Measurements from ENCODE around the gene OR6C65. TPM values are rescaled to one million over a fixed set of nuclear protein-coding genes. Genes with fewer than 3 reads are reported as not detected.
"Not testable (repeated sequence)": the region's sequence is repeated elsewhere in the genome, so short reads cannot be mapped to it uniquely, and the experiment has no call there.

OR6C65 gene
- not detected for total RNA-seq

- ATAC-seq (replicated peaks in 1 of 2) (no peak), DNase-seq (no peak)
- Mint-ChIP-seq H3K27ac (no peak within 1 kb of the TSS), H3K27me3 (ENCODE audit: low read depth) (peaks cover 20% of the 10 kb centered on the region), H3K4me1 (ENCODE audit: low read depth) (no peaks in the 10 kb centered on the region), H3K9me3 (no peaks in the 10 kb centered on the region), H3K36me3 (ENCODE audit: insufficient read depth in 2 of 2) (no peaks in the 10 kb centered on the region), H3K4me3 (no peak within 1 kb of the TSS)
Observed at GRCh38 chr12:55400229-55400628, at the start of gene OR6C65. Gene OR6C65, plus strand, starts transcription at chr12:55400529. Its CDS starts 0 bp downstream, at chr12:55400529.

GRCh38 chr12:55355338-55355737 is 45.0 kb upstream of the OR6C65 start:
- peaks cover 14% of the 10 kb centered on the region for H3K27me3 Mint-ChIP-seq (ENCODE audit: low read depth)
- H3K9me3 Mint-ChIP-seq; H3K27ac Mint-ChIP-seq; DNase-seq; H3K4me3 Mint-ChIP-seq; H3K4me1 Mint-ChIP-seq (ENCODE audit: low read depth); ATAC-seq (replicated peaks in 1 of 2); H3K36me3 Mint-ChIP-seq (ENCODE audit: insufficient read depth in 2 of 2): not testable (repeated sequence)

GRCh38 chr12:55362675-55363074 is 37.7 kb upstream of the OR6C65 start, which contains the start of gene OR6C75:
Gene OR6C75, plus strand, starts transcription at chr12:55362975. Its CDS starts 2,136 bp downstream, at chr12:55365111.
- H3K9me3 Mint-ChIP-seq, result peaks cover 2% of the 10 kb centered on the region in 2 donors

GRCh38 chr12:55365086-55365485 is 35.2 kb upstream of the OR6C65 start:
- H3K27ac Mint-ChIP-seq, result no peak overlapping the region
- no peak for DNase-seq
- peaks cover 8% of the 10 kb centered on the region for H3K27me3 Mint-ChIP-seq (ENCODE audit: low read depth)
- no peaks in the 10 kb centered on the region for H3K36me3 Mint-ChIP-seq (ENCODE audit: insufficient read depth in 2 of 2)
- H3K9me3 Mint-ChIP-seq, result no peaks in the 10 kb centered on the region
- no peak for ATAC-seq (replicated peaks in 1 of 2)
- H3K4me1 Mint-ChIP-seq (ENCODE audit: low read depth), result no peaks in the 10 kb centered on the region
- H3K4me3 Mint-ChIP-seq, result no peak overlapping the region

More at GRCh38 chr12:55362675-55363074, 37.7 kb upstream of the OR6C65 start, which contains the start of gene OR6C75:
- DNase-seq (no peak), ATAC-seq (replicated peaks in 1 of 2) (no peak)
- no peak within 1 kb of the TSS for H3K27ac Mint-ChIP-seq
- peaks cover 8% of the 10 kb centered on the region for H3K27me3 Mint-ChIP-seq (ENCODE audit: low read depth)
- H3K4me3 Mint-ChIP-seq, result no peak within 1 kb of the TSS
- no peaks in the 10 kb centered on the region for H3K36me3 Mint-ChIP-seq (ENCODE audit: insufficient read depth in 2 of 2)
- H3K4me1 Mint-ChIP-seq (ENCODE audit: low read depth), result no peaks in the 10 kb centered on the region

- Mint-ChIP-seq H3K9me3 (no peaks in the 10 kb centered on the region), H3K4me3 (no peak overlapping the region), H3K4me1 (ENCODE audit: low read depth) (no peaks in the 10 kb centered on the region), H3K27ac (no peak overlapping the region), H3K36me3 (ENCODE audit: insufficient read depth in 2 of 2) (no peaks in the 10 kb centered on the region), H3K27me3 (ENCODE audit: low read depth) (peaks cover 6% of the 10 kb centered on the region)
- ATAC-seq (replicated peaks in 1 of 2) (no peak), DNase-seq (no peak)
Observed at GRCh38 chr12:55372521-55372920, 27.8 kb upstream of the OR6C65 start.

GRCh38 chr12:55385891-55386290 is 14.4 kb upstream of the OR6C65 start:
- DNase-seq (no peak), ATAC-seq (replicated peaks in 1 of 2) (no peak)
- Mint-ChIP-seq H3K27ac (no peak overlapping the region), H3K4me3 (no peak overlapping the region), H3K36me3 (ENCODE audit: insufficient read depth in 2 of 2) (no peaks in the 10 kb centered on the region), H3K9me3 (no peaks in the 10 kb centered on the region), H3K27me3 (ENCODE audit: low read depth) (peaks cover 6% of the 10 kb centered on the region), H3K4me1 (ENCODE audit: low read depth) (no peaks in the 10 kb centered on the region)

GRCh38 chr12:55392032-55392795 is 8.1 kb upstream of the OR6C65 start:
- Mint-ChIP-seq H3K4me1 (ENCODE audit: low read depth) (no peaks in the 10 kb centered on the region), H3K4me3 (no peak overlapping the region), H3K27me3 (ENCODE audit: low read depth) (no peaks in the 10 kb centered on the region), H3K9me3 (no peaks in the 10 kb centered on the region), H3K27ac (no peak overlapping the region), H3K36me3 (ENCODE audit: insufficient read depth in 2 of 2) (no peaks in the 10 kb centered on the region)
- ATAC-seq (replicated peaks in 1 of 2) (no peak), DNase-seq (no peak)

- no peaks in the 10 kb centered on the region for H3K9me3 Mint-ChIP-seq
- no peaks in the 10 kb centered on the region for H3K36me3 Mint-ChIP-seq (ENCODE audit: insufficient read depth in 2 of 2)
- ATAC-seq (replicated peaks in 1 of 2), result no peak
- H3K27ac Mint-ChIP-seq, result no peak overlapping the region
- no peak overlapping the region for H3K4me3 Mint-ChIP-seq
- peaks cover 20% of the 10 kb centered on the region for H3K27me3 Mint-ChIP-seq (ENCODE audit: low read depth)
- DNase-seq, result no peak
- H3K4me1 Mint-ChIP-seq (ENCODE audit: low read depth), result no peaks in the 10 kb centered on the region
Observed at GRCh38 chr12:55396326-55396725, 4.0 kb upstream of the OR6C65 start.

- DNase-seq, result no peak
- Mint-ChIP-seq H3K4me3 (no peak overlapping the region), H3K4me1 (ENCODE audit: low read depth) (no peaks in the 10 kb centered on the region), H3K27ac (no peak overlapping the region), H3K9me3 (peaks cover 2 to 3% of the 10 kb centered on the region in 2 donors), H3K36me3 (ENCODE audit: insufficient read depth in 2 of 2) (no peaks in the 10 kb centered on the region), H3K27me3 (ENCODE audit: low read depth) (peaks cover 5% of the 10 kb centered on the region)
- ATAC-seq (replicated peaks in 1 of 2), result no peak
Observed at GRCh38 chr12:55407866-55408265, 7.5 kb downstream of the OR6C65 start.

GRCh38 chr12:55409133-55409532 is 8.8 kb downstream of the OR6C65 start:
- not testable (repeated sequence) for H3K9me3 Mint-ChIP-seq; H3K4me1 Mint-ChIP-seq (ENCODE audit: low read depth); H3K27ac Mint-ChIP-seq; ATAC-seq (replicated peaks in 1 of 2); DNase-seq; H3K36me3 Mint-ChIP-seq (ENCODE audit: insufficient read depth in 2 of 2); H3K27me3 Mint-ChIP-seq (ENCODE audit: low read depth); H3K4me3 Mint-ChIP-seq

GRCh38 chr12:55412138-55412537 is 11.8 kb downstream of the OR6C65 start:
- not testable (repeated sequence) for H3K27ac Mint-ChIP-seq; H3K36me3 Mint-ChIP-seq (ENCODE audit: insufficient read depth in 2 of 2); ATAC-seq (replicated peaks in 1 of 2); H3K4me1 Mint-ChIP-seq (ENCODE audit: low read depth); H3K4me3 Mint-ChIP-seq; DNase-seq; H3K9me3 Mint-ChIP-seq
- H3K27me3 Mint-ChIP-seq (ENCODE audit: low read depth), result peaks cover 26% of the 10 kb centered on the region

GRCh38 chr12:55413498-55414388 is 13.4 kb downstream of the OR6C65 start:
- H3K4me3 Mint-ChIP-seq; H3K9me3 Mint-ChIP-seq; ATAC-seq (replicated peaks in 1 of 2); H3K27ac Mint-ChIP-seq; DNase-seq; H3K4me1 Mint-ChIP-seq (ENCODE audit: low read depth); H3K36me3 Mint-ChIP-seq (ENCODE audit: insufficient read depth in 2 of 2): not testable (repeated sequence)
- H3K27me3 Mint-ChIP-seq (ENCODE audit: low read depth), result peaks cover 34% of the 10 kb centered on the region

- not testable (repeated sequence) for DNase-seq; H3K9me3 Mint-ChIP-seq; H3K36me3 Mint-ChIP-seq (ENCODE audit: insufficient read depth in 2 of 2); H3K4me1 Mint-ChIP-seq (ENCODE audit: low read depth); H3K27ac Mint-ChIP-seq; ATAC-seq (replicated peaks in 1 of 2); H3K4me3 Mint-ChIP-seq
- peaks cover 40% of the 10 kb centered on the region for H3K27me3 Mint-ChIP-seq (ENCODE audit: low read depth)
Observed at GRCh38 chr12:55414396-55414823, 14.1 kb downstream of the OR6C65 start.
